ENCODE measurements around the gene ATXN1. TPM values are rescaled to one million over a fixed set of nuclear protein-coding genes. Genes with fewer than 3 reads are reported as not detected.

ATXN1 gene
- total RNA-seq, 1 donor from 2014 or later, result 33.7 TPM

GRCh38 chr6:16400248-16400760, 361.0 kb downstream of the ATXN1 start:
- TF ChIP-seq CTCF (conservative IDR thresholded peaks at IDR 0.05), result no peak
- Mint-ChIP-seq H3K9me3 (no peaks in the 10 kb centered on the region), H3K27ac (no peak overlapping the region), H3K4me3 (no peak overlapping the region), H3K36me3 (peaks cover 8% of the 10 kb centered on the region), H3K27me3 (no peaks in the 10 kb centered on the region), H3K4me1 (ENCODE audit: unreplicated experiment) (peaks cover 28% of the 10 kb centered on the region)
- no peak for DNase-seq (ENCODE audit: extremely low spot score, unreplicated experiment)

DNA sequence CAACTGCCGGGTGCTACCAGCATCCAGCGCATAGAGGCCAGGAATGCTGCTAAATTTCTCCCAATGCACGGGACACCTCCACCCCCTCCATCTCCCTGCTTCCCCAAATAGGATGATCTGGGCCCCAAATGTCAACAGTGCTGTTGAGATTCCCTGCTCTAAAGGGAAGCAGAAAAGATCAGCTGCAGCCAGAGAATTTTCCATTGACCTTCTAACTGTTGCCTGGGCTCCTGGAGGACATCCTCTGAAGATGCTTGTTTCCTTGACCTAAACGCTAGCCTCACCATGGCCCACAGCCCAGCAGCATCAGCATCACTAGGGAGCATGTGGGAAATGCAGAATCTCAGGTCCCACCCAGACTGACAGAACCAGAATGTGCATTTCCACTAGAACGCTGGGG, 361.6 kb downstream of the ATXN1 start:
- Mint-ChIP-seq H3K9me3 (no peaks in the 10 kb centered on the region), H3K36me3 (peaks cover 8% of the 10 kb centered on the region), H3K27ac (no peak overlapping the region), H3K4me3 (no peak overlapping the region), H3K27me3 (no peaks in the 10 kb centered on the region), H3K4me1 (ENCODE audit: unreplicated experiment) (peaks cover 22% of the 10 kb centered on the region)
- no peak for DNase-seq (ENCODE audit: extremely low spot score, unreplicated experiment)
- no peak for TF ChIP-seq CTCF (conservative IDR thresholded peaks at IDR 0.05)

- H3K4me1 Mint-ChIP-seq (ENCODE audit: unreplicated experiment), result peaks cover 19% of the 10 kb centered on the region
- no peaks in the 10 kb centered on the region for H3K9me3 Mint-ChIP-seq
- no peak for DNase-seq (ENCODE audit: extremely low spot score, unreplicated experiment)
- no peak overlapping the region for H3K27ac Mint-ChIP-seq
- peaks cover 8% of the 10 kb centered on the region for H3K36me3 Mint-ChIP-seq
- no peak for TF ChIP-seq CTCF (conservative IDR thresholded peaks at IDR 0.05)
- no peaks in the 10 kb centered on the region for H3K27me3 Mint-ChIP-seq
- H3K4me3 Mint-ChIP-seq, result no peak overlapping the region
These were observed 362.1 kb downstream of the ATXN1 start for GRCh38 chr6:16399158-16399557.

- TF ChIP-seq CTCF (conservative IDR thresholded peaks at IDR 0.05), result no peak
- H3K27me3 Mint-ChIP-seq, result no peaks in the 10 kb centered on the region
- H3K36me3 Mint-ChIP-seq, result peaks cover 5% of the 10 kb centered on the region
- no peak overlapping the region for H3K27ac Mint-ChIP-seq
- peaks cover 14% of the 10 kb centered on the region for H3K4me1 Mint-ChIP-seq (ENCODE audit: unreplicated experiment)
- no peak overlapping the region for H3K4me3 Mint-ChIP-seq
- no peak for DNase-seq (ENCODE audit: extremely low spot score, unreplicated experiment)
- no peaks in the 10 kb centered on the region for H3K9me3 Mint-ChIP-seq
These were observed 362.7 kb downstream of the ATXN1 start for GRCh38 chr6:16398587-16398986.

GRCh38 chr6:16397623-16398022, 363.6 kb downstream of the ATXN1 start:
- H3K9me3 Mint-ChIP-seq, result no peaks in the 10 kb centered on the region
- H3K4me1 Mint-ChIP-seq (ENCODE audit: unreplicated experiment), result peaks cover 9% of the 10 kb centered on the region
- TF ChIP-seq CTCF (conservative IDR thresholded peaks at IDR 0.05), result no peak
- DNase-seq (ENCODE audit: extremely low spot score, unreplicated experiment), result no peak
- peaks cover 4% of the 10 kb centered on the region for H3K36me3 Mint-ChIP-seq
- H3K27ac Mint-ChIP-seq, result no peak overlapping the region
- no peaks in the 10 kb centered on the region for H3K27me3 Mint-ChIP-seq
- H3K4me3 Mint-ChIP-seq, result no peak overlapping the region
